SU-DHL-6 (cell line): Measurements from ENCODE around the gene RAB17.

Experiments
- CTCF ChIP-seq: fragments of 200-600 bp; sonication (generic); IDR thresholded peaks from one replicate; pipeline ENCODE4 v1.5.1; 2017; ENCODE audit warnings: antibody characterized with exemption, mild to moderate bottlenecking, low read length, moderate library complexity; ENCODE audit not compliant: insufficient read depth, poor library complexity, severe bottlenecking
- EZH2phosphoT487 ChIP-seq: fragments of 200-600 bp; sonication (generic), shearing (Covaris generic); conservative IDR thresholded peaks from 2 replicates; pipeline ENCODE4 v1.6.1; 2018; ENCODE audit warnings: mild to moderate bottlenecking, antibody characterized with exemption, low read length, moderate library complexity, mixed read lengths

DNA sequence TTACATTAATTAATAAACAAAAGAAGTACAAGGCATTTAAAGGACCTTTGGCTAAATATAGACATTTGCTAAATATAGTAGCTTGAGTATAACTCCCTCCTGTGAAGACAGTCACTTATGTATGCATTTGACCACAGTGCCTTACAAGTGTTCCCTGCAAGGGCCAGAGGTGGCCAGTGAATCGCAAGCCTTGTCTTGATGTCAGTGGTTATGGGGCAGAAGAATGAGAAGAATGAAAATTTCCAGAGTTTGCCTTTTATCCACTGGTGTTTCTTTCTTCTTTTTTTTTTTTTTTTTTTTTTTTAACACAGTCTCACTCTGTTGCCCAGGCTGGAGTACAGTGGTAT is 38.6 kb upstream of the RAB17 start:
- TF ChIP-seq CTCF (no peak), EZH2phosphoT487 (no peak)
